Endothelial cell of umbilical vein (primary cell): ENCODE data around the gene RGPD3. TPM values are rescaled to one million over a fixed set of nuclear protein-coding genes. Genes with fewer than 3 reads are reported as not detected.

Experiments used
- BruUV-seq: library from RNA; stranded (reverse); fragments of 400-500 nt; replicated peaks from 2 replicates; lab custom pipeline; 2021; lab: Mats Ljungman, UMichigan
- CTCF ChIA-PET: fragments of 300-600, 350-600 bp; sonication (Branson Sonifier 250); formaldehyde crosslinking; loops from one replicate; lab custom pipeline; 2021; ENCODE audit warnings: antibody characterized with exemption, inconsistent platforms; lab: Charles Lee
- POLR2A ChIA-PET: fragments of 300-600, 350-600 bp; sonication (Branson Sonifier 250); formaldehyde crosslinking; loops from one replicate; lab custom pipeline; 2021; ENCODE audit warnings: antibody characterized with exemption, inconsistent platforms; lab: Charles Lee
- DNase-seq: peaks from one replicate; pipeline ENCODE4 v3.0.0-alpha.2; 2011; ENCODE audit warnings: low read depth, low spot score
- FAIRE-seq: peaks from 2 replicates; lab custom pipeline; 2011; peaks lifted over from hg19 to GRCh38; lab: Jason Lieb, UNC
- H2AFZ ChIP-seq: 2 replicates; pipeline ENCODE4 v1.6.0; 2012; ENCODE audit warnings: low read depth, low read length, control low read depth, inconsistent platforms
- H3K27ac ChIP-seq: 2 replicates; pipeline ENCODE4 v1.5.1; 2011; ENCODE audit warnings: low read depth, mild to moderate bottlenecking, control low read depth, low read length, moderate library complexity; ENCODE audit not compliant: insufficient read depth
- H3K27me3 ChIP-seq, 2 experiments: 2 replicates each; pipeline versions ENCODE4 v1.6.0 to v1.6.1; 2011; ENCODE audit warnings: low read length in 2 of 2, mixed read lengths in 1 of 2; ENCODE audit not compliant: control insufficient read depth in 2 of 2, insufficient read depth in 2 of 2
- H3K36me3 ChIP-seq, 2 experiments: 2 replicates in 1 of 2; 3 replicates in 1 of 2; pipeline ENCODE4 v1.5.1; 2011; ENCODE audit warnings: low read length in 2 of 2, mild to moderate bottlenecking in 1 of 2, moderate library complexity in 1 of 2; ENCODE audit not compliant: control insufficient read depth in 2 of 2, insufficient read depth in 2 of 2; ENCODE audit errors: extremely low read depth in 1 of 2
- H3K4me1 ChIP-seq: 3 replicates; pipeline ENCODE4 v1.5.1; 2011; ENCODE audit warnings: mild to moderate bottlenecking, low read length; ENCODE audit not compliant: control insufficient read depth, insufficient read depth; ENCODE audit errors: extremely low read depth
- H3K4me2 ChIP-seq: 2 replicates; pipeline ENCODE4 v1.6.1; 2011; ENCODE audit warnings: low read length, control low read depth, mixed read lengths; ENCODE audit not compliant: insufficient read depth
- H3K4me3 ChIP-seq, 3 experiments: fragments of 200-600 bp in 1 of 3; sonication (generic), shearing (Covaris generic) in 1 of 3; replicated peaks in 1 of 3; 2 replicates each; pipeline ENCODE4 v1.5.1; 2011 to 2016; ENCODE audit warnings: control low read depth in 3 of 3, low read length in 3 of 3, mild to moderate bottlenecking in 2 of 3, inconsistent platforms in 1 of 3, low read depth in 1 of 3, moderate library complexity in 1 of 3; ENCODE audit not compliant: insufficient read depth in 1 of 3
- H3K79me2 ChIP-seq: 2 replicates; pipeline ENCODE4 v1.6.0; 2012; ENCODE audit warnings: low read length, inconsistent platforms; ENCODE audit not compliant: control insufficient read depth, insufficient read depth
- H3K9ac ChIP-seq: replicated peaks from 2 replicates; pipeline ENCODE3; 2011; ENCODE audit warnings: low read length, control low read depth; ENCODE audit not compliant: insufficient read depth; ENCODE audit errors: extremely low read depth
- H3K9me1 ChIP-seq: replicated peaks from 3 replicates; pipeline ENCODE4 v1.6.0; 2011; ENCODE audit warnings: mild to moderate bottlenecking, low read length; ENCODE audit not compliant: control insufficient read depth, insufficient read depth; ENCODE audit errors: extremely low read depth
- H3K9me3 ChIP-seq: replicated peaks from 2 replicates; pipeline ENCODE4 v1.5.1; 2012; ENCODE audit warnings: low read length, inconsistent platforms; ENCODE audit not compliant: control insufficient read depth, insufficient read depth
- H4K20me1 ChIP-seq: replicated peaks from 2 replicates; pipeline ENCODE3; 2011; ENCODE audit warnings: mild to moderate bottlenecking, low read length; ENCODE audit not compliant: control insufficient read depth, insufficient read depth; ENCODE audit errors: extremely low read depth
- CTCF ChIP-seq, 2 donors: IDR thresholded peaks; 1 replicate in 1 of 2; 2 replicates in 1 of 2; pipeline ENCODE4 v1.5.1; 2011; ENCODE audit warnings: low read length in 2 of 2, mild to moderate bottlenecking in 2 of 2, moderate library complexity in 2 of 2, control low read depth in 1 of 2, inconsistent platforms in 1 of 2, low read depth in 1 of 2; ENCODE audit not compliant: insufficient read depth in 1 of 2; ENCODE audit errors: extremely low read depth in 1 of 2
- EZH2 ChIP-seq: IDR thresholded peaks from 2 replicates; pipeline ENCODE4 v1.6.1; 2012; ENCODE audit warnings: borderline replicate concordance, low read depth, mild to moderate bottlenecking, moderate library complexity, low read length, inconsistent platforms; ENCODE audit not compliant: severe bottlenecking
- FOS ChIP-seq: IDR thresholded peaks from 2 replicates; pipeline ENCODE4 v1.6.1; 2011; ENCODE audit warnings: mild to moderate bottlenecking, low read length, moderate library complexity, borderline replicate concordance; ENCODE audit not compliant: insufficient read depth
- GATA2 ChIP-seq: IDR thresholded peaks from 2 replicates; pipeline ENCODE4 v1.7.0; 2011; ENCODE audit warnings: low read depth, mild to moderate bottlenecking, moderate library complexity, mixed read lengths, low read length; ENCODE audit not compliant: insufficient read length, insufficient read depth
- JUN ChIP-seq: IDR thresholded peaks from 2 replicates; pipeline ENCODE4 v1.6.1; 2011; ENCODE audit warnings: borderline replicate concordance, low read depth; ENCODE audit not compliant: insufficient read length, insufficient read depth
- dilution Hi-C: fragments of 300-500 bp; cut with MboI; formaldehyde crosslinking; loops from one replicate; pipeline ENCODE4 v1.15.0; 2019; ENCODE audit warnings: low sequenced_read_pairs; ENCODE audit not compliant: extremely low pct_ligation_motif_present
- intact Hi-C: fragments of 100-400 bp; cut with micrococcal nuclease; formaldehyde crosslinking; loops from one replicate; pipeline ENCODE4 v1.10.0; 2022
- polyA plus RNA-seq, 4 experiments: library from polyadenylated mRNA; depleted of rRNA in 3 of 4; stranded (reverse) in 3 of 4; unstranded in 1 of 4; fragments of >200 nt; gene quantifications; 2 replicates each; pipeline versions ENCODE4 v1.2.1 to v1.2.3, GENCODE V29; 2011 to 2012; ENCODE audit warnings: missing spikeins in 1 of 4
- total RNA-seq: library from RNA; stranded (reverse); gene quantifications from 2 replicates; pipeline ENCODE4 v1.2.3, GENCODE V29; 2021
- TF ChIP-seq, protein P1 (sequence below): IDR thresholded peaks from 2 replicates; pipeline ENCODE4 v1.6.1; 2011; ENCODE audit not compliant: insufficient read depth, insufficient read length

The RGPD3 gene
- total and polyA plus RNA-seq, 2 donors (not counting 3 experiments of a cell fraction or from before 2014, with no cell fraction given), result 0.04 TPM; not detected in 1

GRCh38 chr2:106353676-106354075 lies 114.5 kb downstream of the RGPD3 start:
- no peak overlapping the region for H2AFZ ChIP-seq
- H3K4me3 ChIP-seq, result no peak overlapping the region
- intact Hi-C loops, result no loop called here
- no peaks in the 10 kb centered on the region for H3K79me2 ChIP-seq
- H3K9me3 ChIP-seq, result no peaks in the 10 kb centered on the region
- H3K9ac ChIP-seq, result no peak overlapping the region
- no peaks in the 10 kb centered on the region for H4K20me1 ChIP-seq
- no peak for FAIRE-seq
- no peak for DNase-seq
- dilution Hi-C loops, result no loop called here
- TF ChIP-seq FOS (no peak), EZH2 (no peak), GATA2 (no peak), CTCF (IDR thresholded peaks at IDR 0.05; ENCODE audit: extremely low read depth in 1 of 2, insufficient read depth in 1 of 2, low read depth in 1 of 2, low read length in 2 of 2) (no peak), JUN (no peak)
- TF ChIP-seq, protein P1, sequence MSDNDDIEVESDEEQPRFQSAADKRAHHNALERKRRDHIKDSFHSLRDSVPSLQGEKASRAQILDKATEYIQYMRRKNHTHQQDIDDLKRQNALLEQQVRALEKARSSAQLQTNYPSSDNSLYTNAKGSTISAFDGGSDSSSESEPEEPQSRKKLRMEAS, result no peak
- POLR2A ChIA-PET, result no interaction called here
- CTCF ChIA-PET, result no interaction called here
- no TSS peak for BruUV-seq
- H3K9me1 ChIP-seq, result no peaks in the 10 kb centered on the region
- no peaks in the 10 kb centered on the region for H3K4me1 ChIP-seq
- no peaks in the 10 kb centered on the region for H3K36me3 ChIP-seq
- H3K27me3 ChIP-seq, result no peaks in the 10 kb centered on the region
- no peak overlapping the region for H3K27ac ChIP-seq
- H3K4me2 ChIP-seq, result no peak overlapping the region
